Nucleus accumbens (tissue), 56 donors: ENCODE data around the gene ZDHHC4.
"Not testable (repeated sequence)": the region's sequence is repeated elsewhere in the genome, so short reads cannot be mapped to it uniquely, and the experiment has no call there.

ENCODE experiments used
- DNase-seq, 56 donors: peaks; one replicate each; lab custom pipeline; 2025; lab: John Stamatoyannopoulos, UW

Gene ZDHHC4

GRCh38 chr7:6558837-6559236 is 18.4 kb upstream of the ZDHHC4 start:
- peak in 6 of 56 donors; percentile 8 to 24 (median 12) for DNase-seq

GRCh38 chr7:6559896-6560295 is 17.4 kb upstream of the ZDHHC4 start:
- DNase-seq, result no peak

GRCh38 chr7:6562106-6562505 is 15.1 kb upstream of the ZDHHC4 start:
- DNase-seq, result no peak

GRCh38 chr7:6563936-6564770 is 13.1 kb upstream of the ZDHHC4 start:
- DNase-seq, result peak in 12 of 56 donors; percentile 3 to 42 (median 16)

GRCh38 chr7:6565655-6566054 is 11.6 kb upstream of the ZDHHC4 start:
- DNase-seq, result no peak

GRCh38 chr7:6567886-6568285 is 9.4 kb upstream of the ZDHHC4 start:
- DNase-seq, result no peak

GRCh38 chr7:6571160-6571779 is 6.0 kb upstream of the ZDHHC4 start:
- DNase-seq, result no peak

GRCh38 chr7:6575281-6576023 is 1.8 kb upstream of the ZDHHC4 start:
- DNase-seq, result no peak

- no peak for DNase-seq
Measured at GRCh38 chr7:6576024-6576866, 1.0 kb upstream of the ZDHHC4 start.

GRCh38 chr7:6576867-6577368 is 336 bp upstream of the ZDHHC4 start:
- peak in 2 of 56 donors; percentile 16 to 22 for DNase-seq

- DNase-seq, result no peak
Measured at GRCh38 chr7:6578114-6579084, 1.1 kb downstream of the ZDHHC4 start.

GRCh38 chr7:6579446-6579845 is 2.2 kb downstream of the ZDHHC4 start:
- DNase-seq, result peak in 2 of 56 donors; percentile 1 to 9

GRCh38 chr7:6585746-6586432 is 8.6 kb downstream of the ZDHHC4 start:
- not testable (repeated sequence) for DNase-seq

- no peak for DNase-seq
Measured at GRCh38 chr7:6588566-6588965, 11.3 kb downstream of the ZDHHC4 start.

GRCh38 chr7:6589151-6589828 is 12.0 kb downstream of the ZDHHC4 start:
- DNase-seq, result peak in 5 of 56 donors; percentile 41 to 62 (median 51)

- peak in 46 of 56 donors; percentile 26 to 84 (median 68) for DNase-seq
Measured at GRCh38 chr7:6589829-6590644, 12.8 kb downstream of the ZDHHC4 start, which contains the start of gene INTS15. Gene INTS15 (plus strand): TSS chr7:6590021. CDS start chr7:6590284, 263 bp downstream.
